Measurements from ENCODE around the gene VAX1.

GRCh38 chr10:117162093-117163060 lies 24.3 kb upstream of the VAX1 start:
- TF ChIP-seq, protein P1, sequence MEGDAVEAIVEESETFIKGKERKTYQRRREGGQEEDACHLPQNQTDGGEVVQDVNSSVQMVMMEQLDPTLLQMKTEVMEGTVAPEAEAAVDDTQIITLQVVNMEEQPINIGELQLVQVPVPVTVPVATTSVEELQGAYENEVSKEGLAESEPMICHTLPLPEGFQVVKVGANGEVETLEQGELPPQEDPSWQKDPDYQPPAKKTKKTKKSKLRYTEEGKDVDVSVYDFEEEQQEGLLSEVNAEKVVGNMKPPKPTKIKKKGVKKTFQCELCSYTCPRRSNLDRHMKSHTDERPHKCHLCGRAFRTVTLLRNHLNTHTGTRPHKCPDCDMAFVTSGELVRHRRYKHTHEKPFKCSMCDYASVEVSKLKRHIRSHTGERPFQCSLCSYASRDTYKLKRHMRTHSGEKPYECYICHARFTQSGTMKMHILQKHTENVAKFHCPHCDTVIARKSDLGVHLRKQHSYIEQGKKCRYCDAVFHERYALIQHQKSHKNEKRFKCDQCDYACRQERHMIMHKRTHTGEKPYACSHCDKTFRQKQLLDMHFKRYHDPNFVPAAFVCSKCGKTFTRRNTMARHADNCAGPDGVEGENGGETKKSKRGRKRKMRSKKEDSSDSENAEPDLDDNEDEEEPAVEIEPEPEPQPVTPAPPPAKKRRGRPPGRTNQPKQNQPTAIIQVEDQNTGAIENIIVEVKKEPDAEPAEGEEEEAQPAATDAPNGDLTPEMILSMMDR (conservative IDR thresholded peaks at IDR 0.05; ENCODE audit: low read depth, low read length): no peak
- no peak for TF ChIP-seq EZH2 (IDR thresholded peaks at IDR 0.05; ENCODE audit: borderline replicate concordance, low read depth, low read length, poor library complexity, severe bottlenecking)

Data from A673 (cell line).